SK-N-SH (cell line): ENCODE results near the gene KIRREL2.

ENCODE experiments used
- EP300 ChIP-seq, 2 experiments: IDR thresholded peaks; 2 replicates each; pipeline versions ENCODE4 v1.4.0 to v1.6.1; 2012; ENCODE audit warnings: borderline replicate concordance in 1 of 2, low read depth in 1 of 2, low read length in 1 of 2
- FOXM1 ChIP-seq: IDR thresholded peaks from 2 replicates; pipeline ENCODE4 v1.4.0; 2012; ENCODE audit warnings: low read depth, mild to moderate bottlenecking
- GATA2 ChIP-seq: sonication (generic); formaldehyde crosslinking; IDR thresholded peaks from 2 replicates; pipeline ENCODE4 v1.5.0; 2020; ENCODE audit warnings: mild to moderate bottlenecking, missing genetic modification reagents
- POLR2AphosphoS5 ChIP-seq: IDR thresholded peaks from 2 replicates; pipeline ENCODE4 v1.6.1; 2012; ENCODE audit warnings: low read depth, low read length
- RAD21 ChIP-seq: IDR thresholded peaks from 2 replicates; pipeline ENCODE4 v1.6.1; 2012; ENCODE audit warnings: mild to moderate bottlenecking, low read length
- SIN3A ChIP-seq: IDR thresholded peaks from 2 replicates; pipeline ENCODE4 v1.6.1; 2012; ENCODE audit warnings: low read depth, mild to moderate bottlenecking, low read length, moderate library complexity, borderline replicate concordance
- SMC3 ChIP-seq: IDR thresholded peaks from 2 replicates; pipeline ENCODE4 v1.6.1; 2012; ENCODE audit warnings: low read depth, low read length, improper control_type of control experiment
- TAF1 ChIP-seq: IDR thresholded peaks from 2 replicates; pipeline ENCODE4 v1.6.1; 2012; ENCODE audit warnings: low read depth, mild to moderate bottlenecking, low read length, moderate library complexity, borderline replicate concordance
- USF1 ChIP-seq: IDR thresholded peaks from 2 replicates; pipeline ENCODE4 v1.4.0; 2012; ENCODE audit warnings: low read depth, borderline replicate concordance
- YY1 ChIP-seq: IDR thresholded peaks from 2 replicates; pipeline ENCODE4 v1.4.0; 2012; ENCODE audit warnings: low read depth, mild to moderate bottlenecking
- TF ChIP-seq, protein P1 (sequence below): fragments of 200-600 bp; sonication (generic); IDR thresholded peaks from 2 replicates; pipeline ENCODE4 v1.6.1; 2017; ENCODE audit warnings: antibody characterized with exemption, mild to moderate bottlenecking, moderate library complexity
- TF ChIP-seq, protein P2 (sequence below): IDR thresholded peaks from 2 replicates; pipeline ENCODE4 v1.4.0; 2012; ENCODE audit warnings: low read depth

- no peak for TF ChIP-seq SIN3A
- TF ChIP-seq, protein P1, sequence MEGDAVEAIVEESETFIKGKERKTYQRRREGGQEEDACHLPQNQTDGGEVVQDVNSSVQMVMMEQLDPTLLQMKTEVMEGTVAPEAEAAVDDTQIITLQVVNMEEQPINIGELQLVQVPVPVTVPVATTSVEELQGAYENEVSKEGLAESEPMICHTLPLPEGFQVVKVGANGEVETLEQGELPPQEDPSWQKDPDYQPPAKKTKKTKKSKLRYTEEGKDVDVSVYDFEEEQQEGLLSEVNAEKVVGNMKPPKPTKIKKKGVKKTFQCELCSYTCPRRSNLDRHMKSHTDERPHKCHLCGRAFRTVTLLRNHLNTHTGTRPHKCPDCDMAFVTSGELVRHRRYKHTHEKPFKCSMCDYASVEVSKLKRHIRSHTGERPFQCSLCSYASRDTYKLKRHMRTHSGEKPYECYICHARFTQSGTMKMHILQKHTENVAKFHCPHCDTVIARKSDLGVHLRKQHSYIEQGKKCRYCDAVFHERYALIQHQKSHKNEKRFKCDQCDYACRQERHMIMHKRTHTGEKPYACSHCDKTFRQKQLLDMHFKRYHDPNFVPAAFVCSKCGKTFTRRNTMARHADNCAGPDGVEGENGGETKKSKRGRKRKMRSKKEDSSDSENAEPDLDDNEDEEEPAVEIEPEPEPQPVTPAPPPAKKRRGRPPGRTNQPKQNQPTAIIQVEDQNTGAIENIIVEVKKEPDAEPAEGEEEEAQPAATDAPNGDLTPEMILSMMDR, result no peak
- TF ChIP-seq TAF1, result no peak
- no peak for TF ChIP-seq USF1
- no peak for TF ChIP-seq RAD21
- no peak for TF ChIP-seq EP300 (IDR thresholded peaks at IDR 0.05; ENCODE audit: borderline replicate concordance in 1 of 2, low read depth in 1 of 2, low read length in 1 of 2)
- TF ChIP-seq, protein P2, sequence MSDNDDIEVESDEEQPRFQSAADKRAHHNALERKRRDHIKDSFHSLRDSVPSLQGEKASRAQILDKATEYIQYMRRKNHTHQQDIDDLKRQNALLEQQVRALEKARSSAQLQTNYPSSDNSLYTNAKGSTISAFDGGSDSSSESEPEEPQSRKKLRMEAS, result no peak
- TF ChIP-seq FOXM1, result no peak
- TF ChIP-seq POLR2AphosphoS5, result no peak
- no peak for TF ChIP-seq YY1
- TF ChIP-seq GATA2 (CRISPR knock-in tag), result no peak
- no peak for TF ChIP-seq SMC3
Measured at GRCh38 chr19:35845215-35846037, 11.3 kb upstream of the KIRREL2 start.
